NCI-H1436 (cell line): ENCODE measurements around the gene TMEM150A.
A peak's percentile ranks its signal among the peaks of the same experiment; 100 is the strongest.
"Not testable (repeated sequence)": the region's sequence is repeated elsewhere in the genome, so short reads cannot be mapped to it uniquely, and the experiment has no call there.

Experiments
- DNase-seq: peaks from one replicate; lab custom pipeline; 2025; lab: John Stamatoyannopoulos, UW

The TMEM150A gene

GRCh38 chr2:85564144-85564563 is 38.3 kb downstream of the TMEM150A start:
- no peak for DNase-seq

- DNase-seq: peak; percentile 93
These were observed 41.0 kb downstream of the TMEM150A start, which contains the start of gene GGCX for GRCh38 chr2:85561280-85562212. Gene GGCX, minus strand, starts transcription at chr2:85561493. Its CDS starts 65 bp downstream, at chr2:85561428.

GRCh38 chr2:85560812-85561279 is 41.7 kb downstream of the TMEM150A start:
- no peak for DNase-seq

- not testable (repeated sequence) for DNase-seq
These were observed 42.1 kb downstream of the TMEM150A start for GRCh38 chr2:85560403-85560726.

GRCh38 chr2:85558160-85558559 is 44.3 kb downstream of the TMEM150A start:
- no peak for DNase-seq

- DNase-seq: no peak
These were observed 45.4 kb downstream of the TMEM150A start for GRCh38 chr2:85557130-85557529.

- no peak for DNase-seq
These were observed 47.4 kb downstream of the TMEM150A start for GRCh38 chr2:85554980-85555612.

GRCh38 chr2:85553184-85553583 is 49.3 kb downstream of the TMEM150A start:
- DNase-seq: no peak

GRCh38 chr2:85551698-85552678 is 50.5 kb downstream of the TMEM150A start:
- peak; percentile 81 for DNase-seq

GRCh38 chr2:85550486-85550885 is 52.0 kb downstream of the TMEM150A start:
- no peak for DNase-seq

GRCh38 chr2:85549826-85550225 is 52.7 kb downstream of the TMEM150A start:
- no peak for DNase-seq

- DNase-seq: no peak
These were observed 53.4 kb downstream of the TMEM150A start for GRCh38 chr2:85549095-85549494.

- DNase-seq: no peak
These were observed 53.9 kb downstream of the TMEM150A start for GRCh38 chr2:85548608-85548900.
